ENCODE measurements around the gene GAL.

GAL gene

DNA sequence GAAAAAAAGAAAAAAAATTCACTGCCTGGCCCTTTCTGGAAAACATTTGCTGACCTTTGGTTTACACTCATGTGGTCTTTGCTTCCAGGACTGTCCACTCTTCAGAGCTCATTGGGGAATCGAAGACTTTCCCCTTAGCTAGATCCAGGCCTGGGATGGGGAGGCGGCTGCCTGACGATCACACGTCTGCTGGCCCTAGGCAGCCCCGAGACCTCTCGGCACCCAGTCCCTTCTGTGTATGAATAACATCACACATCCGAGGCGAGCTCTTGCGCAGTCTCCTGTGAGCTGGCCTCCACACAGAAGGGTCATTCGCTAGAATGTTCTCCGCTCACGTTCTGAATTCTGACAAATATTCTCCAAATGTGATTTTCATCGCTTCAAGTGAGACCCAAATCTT, 25.7 kb upstream of the GAL start:
- TF ChIP-seq USF1 (IDR thresholded peaks at IDR 0.05): no peak

- TF ChIP-seq TCF12 (IDR thresholded peaks at IDR 0.05; ENCODE audit: low read depth): no peak
- no peak for TF ChIP-seq CEBPB (IDR thresholded peaks at IDR 0.05)
- TF ChIP-seq, protein P1, sequence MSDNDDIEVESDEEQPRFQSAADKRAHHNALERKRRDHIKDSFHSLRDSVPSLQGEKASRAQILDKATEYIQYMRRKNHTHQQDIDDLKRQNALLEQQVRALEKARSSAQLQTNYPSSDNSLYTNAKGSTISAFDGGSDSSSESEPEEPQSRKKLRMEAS (IDR thresholded peaks at IDR 0.05): no peak
- no peak for TF ChIP-seq USF1 (IDR thresholded peaks at IDR 0.05)
- TF ChIP-seq REST (IDR thresholded peaks at IDR 0.05; ENCODE audit: low read depth): no peak
- TF ChIP-seq NFIC (IDR thresholded peaks at IDR 0.05): peak; percentile 92
- no peak; the same call in 1 of the 2 replicates for TF ChIP-seq EP300 (IDR thresholded peaks at IDR 0.05; ENCODE audit: borderline replicate concordance)
- TF ChIP-seq RAD21 (IDR thresholded peaks at IDR 0.05; ENCODE audit: low read depth): peak; percentile 7; the same call in 1 of the 2 replicates
- TF ChIP-seq TEAD4 (IDR thresholded peaks at IDR 0.05): no peak
- no peak for TF ChIP-seq YY1 (IDR thresholded peaks at IDR 0.05; ENCODE audit: low read depth)
- no peak for TF ChIP-seq FOXM1 (IDR thresholded peaks at IDR 0.05; ENCODE audit: borderline replicate concordance, low read depth)
- TF ChIP-seq CREB1 (IDR thresholded peaks at IDR 0.05; ENCODE audit: low read depth): no peak
- no peak for TF ChIP-seq EGR1 (IDR thresholded peaks at IDR 0.05)
- no peak for TF ChIP-seq TAF1 (IDR thresholded peaks at IDR 0.05; ENCODE audit: low read depth)
- no peak for TF ChIP-seq ZBTB7A (IDR thresholded peaks at IDR 0.05; ENCODE audit: low read depth)
Observed at GRCh38 chr11:68659158-68659921, 25.0 kb upstream of the GAL start.

DNA sequence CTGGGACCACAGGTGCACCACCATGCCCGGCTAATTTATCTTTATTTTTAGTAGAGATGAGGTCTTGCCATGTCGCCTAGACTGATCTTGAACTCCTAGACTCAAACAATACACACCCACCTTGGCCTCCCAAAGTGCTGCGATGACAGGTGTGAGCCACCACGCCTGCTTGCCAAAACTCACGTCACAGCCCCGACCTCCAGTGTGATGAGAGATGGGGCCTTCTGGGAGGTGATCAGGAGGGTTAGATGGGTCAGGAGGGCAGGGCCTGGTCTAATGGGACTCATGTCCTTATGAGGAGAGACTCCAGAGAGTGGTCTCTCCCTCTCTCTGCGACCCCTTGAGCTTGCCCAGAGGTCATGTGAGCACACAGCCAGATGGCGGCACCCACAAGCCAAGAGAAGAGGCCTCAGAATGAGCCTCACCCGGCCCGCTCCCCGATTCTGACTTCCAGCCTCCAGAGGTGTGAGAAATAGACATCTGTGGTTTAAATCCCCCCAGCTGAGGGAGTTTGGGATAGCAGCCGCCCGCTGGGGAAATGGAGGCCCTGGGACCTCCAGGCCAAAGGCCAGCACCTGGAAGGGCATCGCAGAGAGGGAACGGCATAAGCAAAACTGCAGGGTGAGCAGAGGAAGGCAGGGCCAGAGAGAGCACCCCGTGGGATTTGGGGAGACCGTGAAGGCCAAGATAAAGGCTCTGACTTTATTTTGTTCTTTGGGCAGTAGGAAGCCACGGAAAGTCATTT, 24.1 kb upstream of the GAL start:
- TF ChIP-seq, protein P1 (IDR thresholded peaks at IDR 0.05): no peak
- TF ChIP-seq TCF12 (IDR thresholded peaks at IDR 0.05; ENCODE audit: low read depth) (no peak), CREB1 (IDR thresholded peaks at IDR 0.05; ENCODE audit: low read depth) (no peak), EGR1 (IDR thresholded peaks at IDR 0.05) (no peak)

DNA sequence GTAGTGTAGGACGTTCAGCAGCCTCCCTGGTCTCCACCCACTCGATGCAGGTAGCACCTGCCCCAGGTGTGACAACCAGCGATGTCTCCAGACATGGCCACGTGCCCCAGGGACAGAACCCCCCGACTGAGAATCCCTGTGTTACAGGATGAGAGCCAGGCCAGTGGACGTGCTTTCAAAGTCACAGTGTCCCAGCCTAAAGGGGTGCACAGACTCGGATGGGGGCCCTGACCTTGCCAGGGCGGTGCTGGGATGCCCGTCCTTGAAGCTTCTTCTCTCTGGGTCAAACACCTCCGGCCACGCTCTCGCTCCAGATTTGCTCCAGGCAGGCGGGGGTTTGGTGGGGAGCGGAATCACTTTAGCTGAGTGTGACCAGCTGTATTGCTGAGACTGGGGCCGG, 23.3 kb upstream of the GAL start:
- TF ChIP-seq ZBTB7A (IDR thresholded peaks at IDR 0.05; ENCODE audit: low read depth): no peak
- TF ChIP-seq FOXM1 (IDR thresholded peaks at IDR 0.05; ENCODE audit: borderline replicate concordance, low read depth): no peak
- no peak for TF ChIP-seq YY1 (IDR thresholded peaks at IDR 0.05; ENCODE audit: low read depth)
- TF ChIP-seq TCF12 (IDR thresholded peaks at IDR 0.05; ENCODE audit: low read depth): no peak
- no peak for TF ChIP-seq RAD21 (IDR thresholded peaks at IDR 0.05; ENCODE audit: low read depth)
- TF ChIP-seq USF1 (IDR thresholded peaks at IDR 0.05): no peak
- no peak for TF ChIP-seq TAF1 (IDR thresholded peaks at IDR 0.05; ENCODE audit: low read depth)
- no peak for TF ChIP-seq CREB1 (IDR thresholded peaks at IDR 0.05; ENCODE audit: low read depth)
- TF ChIP-seq, protein P1 (IDR thresholded peaks at IDR 0.05): no peak
- TF ChIP-seq NFIC (IDR thresholded peaks at IDR 0.05): no peak
- TF ChIP-seq REST (IDR thresholded peaks at IDR 0.05; ENCODE audit: low read depth): no peak
- TF ChIP-seq EP300 (IDR thresholded peaks at IDR 0.05; ENCODE audit: borderline replicate concordance): no peak
- TF ChIP-seq CEBPB (IDR thresholded peaks at IDR 0.05): no peak
- no peak for TF ChIP-seq TEAD4 (IDR thresholded peaks at IDR 0.05)
- TF ChIP-seq EGR1 (IDR thresholded peaks at IDR 0.05): no peak
